ENCODE measurements around the gene GRM2. TPM values are rescaled to one million over a fixed set of nuclear protein-coding genes. Genes with fewer than 3 reads are reported as not detected.
"Not testable (repeated sequence)": the region's sequence is repeated elsewhere in the genome, so short reads cannot be mapped to it uniquely, and the experiment has no call there.

Gene GRM2
- polyA plus RNA-seq, 5 donors: 0.58 to 1.3 (median 0.89) TPM

- no peak for DNase-seq
Observed at GRCh38 chr3:51721062-51721745, 14.3 kb downstream of the GRM2 start.

DNA sequence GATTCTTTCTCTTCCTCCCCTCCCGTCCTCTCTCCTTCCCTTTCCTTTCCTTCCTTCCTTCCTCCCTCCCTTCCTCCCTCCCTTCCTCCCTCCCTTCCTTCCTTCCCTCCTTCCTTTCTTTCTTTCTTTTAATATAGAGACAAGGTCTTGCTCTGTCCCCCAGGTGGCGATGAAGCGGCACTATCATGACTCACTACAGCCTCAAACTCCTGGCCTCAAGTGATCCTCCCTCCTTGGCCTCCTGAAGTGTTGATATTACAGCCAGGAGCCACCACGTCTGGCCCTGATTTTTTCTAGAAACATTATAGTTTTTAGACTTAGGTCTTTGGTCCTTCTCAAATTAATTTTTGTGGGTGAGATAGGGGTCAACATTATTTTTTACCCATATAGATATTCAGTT is 15.5 kb downstream of the GRM2 start:
- DNase-seq: no peak

DNA sequence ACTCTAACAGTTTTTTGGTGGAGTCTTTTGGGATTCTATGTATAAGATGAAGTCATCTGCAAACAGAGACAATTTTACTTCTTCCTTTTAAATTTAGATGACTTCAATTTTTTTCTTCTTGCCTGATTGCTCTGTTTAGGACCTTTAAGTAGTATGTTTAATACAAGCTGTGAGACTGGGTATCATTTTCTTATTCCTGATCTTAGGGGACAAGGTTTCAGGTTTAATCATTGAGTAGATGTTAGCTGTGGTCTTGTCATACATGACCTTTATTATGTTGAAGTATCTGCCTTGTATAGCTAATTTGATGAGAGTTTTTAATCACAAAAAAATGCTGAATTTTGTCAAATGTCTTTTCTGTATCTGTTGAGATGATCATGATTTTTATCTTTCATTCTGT is 20.6 kb downstream of the GRM2 start:
- no peak for DNase-seq

DNA sequence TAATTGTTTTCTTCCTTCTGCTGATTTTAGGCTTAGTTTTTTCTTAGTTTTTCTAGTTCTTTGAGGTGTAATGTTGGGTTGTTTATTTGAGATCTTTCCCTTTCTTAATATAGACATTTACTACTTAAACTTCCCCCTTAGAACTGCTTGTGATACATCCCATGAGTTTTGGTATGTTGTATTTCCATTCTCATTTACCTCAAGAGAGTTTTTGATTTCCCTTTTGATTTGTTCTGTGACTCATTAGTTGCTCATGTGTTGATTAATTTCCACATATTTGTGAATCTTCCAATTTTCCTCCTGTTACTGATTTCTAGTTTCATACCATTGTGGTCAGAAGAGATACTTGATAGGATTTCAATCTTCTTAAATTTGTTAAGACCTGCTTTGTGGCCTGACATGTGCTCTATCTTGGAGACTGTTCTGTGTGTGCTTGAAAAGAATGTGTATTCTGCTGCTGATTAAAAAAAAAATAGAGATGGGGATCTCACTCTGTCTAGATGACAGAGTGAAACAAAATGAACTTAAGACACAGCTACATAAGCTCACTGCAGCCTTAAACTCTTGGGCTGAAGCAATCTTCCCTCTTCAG is 22.3 kb downstream of the GRM2 start:
- no peak for DNase-seq

DNA sequence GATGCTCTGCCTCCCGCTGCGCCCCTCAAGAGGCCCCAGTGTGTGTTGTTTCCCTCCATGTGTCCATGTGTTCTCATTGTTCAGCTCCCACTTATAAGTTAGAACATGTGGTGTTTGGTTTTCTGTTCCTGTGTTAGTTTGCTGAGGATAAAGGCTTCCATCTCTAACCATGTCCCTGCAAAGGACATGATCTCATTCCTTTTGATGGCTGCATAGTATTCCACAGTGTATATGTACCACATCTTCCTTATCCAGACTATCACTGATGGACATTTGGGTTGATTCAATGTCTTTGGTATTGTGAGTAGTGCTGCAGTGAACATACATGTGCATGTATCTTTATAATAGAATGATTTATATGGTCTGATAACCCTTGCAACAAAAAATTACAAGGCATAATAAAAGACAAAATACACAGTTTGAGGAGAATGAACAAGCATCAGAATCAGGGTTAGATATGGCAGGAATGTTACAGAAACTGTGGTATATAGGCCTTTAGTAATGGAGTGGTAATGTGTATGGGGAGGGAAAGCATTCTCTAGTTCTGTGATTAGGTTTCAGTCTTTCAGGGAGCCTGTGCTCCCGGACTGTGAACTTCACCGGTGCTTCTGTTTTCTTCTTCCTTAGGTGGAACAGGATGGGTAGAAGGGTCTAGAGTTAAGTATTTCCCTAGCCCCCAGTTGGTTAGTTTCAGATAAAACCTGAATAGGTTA is 27.1 kb downstream of the GRM2 start:
- no peak for DNase-seq

DNA sequence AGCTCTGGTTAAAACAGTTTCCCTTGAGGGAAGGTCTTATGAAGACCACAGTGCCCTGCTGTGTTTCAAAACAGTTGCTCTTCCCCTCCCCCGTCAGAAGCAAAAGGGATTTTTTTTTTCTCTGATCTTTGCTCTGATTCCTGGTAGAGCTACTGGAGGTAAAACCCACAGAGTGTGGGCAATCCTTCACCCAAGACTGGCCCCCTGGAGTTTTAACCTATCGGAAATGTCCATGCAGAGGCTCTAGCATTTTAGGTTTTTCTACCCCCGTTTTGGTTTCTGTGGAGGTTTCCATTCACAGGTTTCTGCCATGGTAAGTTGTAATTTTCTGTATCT is 27.7 kb downstream of the GRM2 start:
- DNase-seq: no peak

GRCh38 chr3:51735039-51735438 is 28.2 kb downstream of the GRM2 start:
- no peak for DNase-seq

DNA sequence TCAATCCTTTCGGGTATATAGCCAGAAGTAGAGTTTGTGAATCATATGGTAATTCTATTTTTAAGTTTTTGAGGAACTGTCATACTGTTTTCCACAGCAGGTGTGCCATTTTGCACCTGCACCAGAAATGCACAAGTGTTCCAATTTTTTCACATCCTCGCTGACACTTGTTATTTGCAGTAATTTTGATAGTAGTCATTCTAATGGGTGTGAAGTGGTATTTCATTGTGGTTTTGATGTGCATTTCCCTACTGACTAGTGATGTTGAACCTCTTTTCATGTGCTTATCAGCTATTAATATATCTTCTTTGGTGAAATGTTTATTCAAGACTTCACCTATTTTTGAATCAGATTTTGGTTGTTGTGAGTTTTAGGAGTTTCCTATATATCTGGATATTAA is 29.1 kb downstream of the GRM2 start:
- DNase-seq: no peak

DNA sequence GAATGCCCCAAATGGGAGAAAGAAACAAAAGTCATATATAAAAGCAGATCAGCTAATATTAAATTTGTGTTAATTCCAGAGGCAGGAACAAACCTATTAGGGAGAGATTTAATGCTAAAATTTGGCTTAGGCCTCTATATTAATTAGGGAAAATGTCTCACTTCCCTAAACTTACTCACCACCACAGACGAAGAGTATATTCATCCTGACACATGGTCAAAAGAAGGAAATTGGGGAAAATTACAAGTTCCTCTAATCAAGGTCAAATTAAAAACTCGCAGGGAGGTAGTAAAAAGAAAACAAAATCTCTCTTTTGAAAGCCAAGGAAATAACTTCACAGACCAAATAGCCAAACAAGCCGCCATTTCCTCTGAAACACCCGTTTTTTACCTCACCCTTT is 32.2 kb downstream of the GRM2 start:
- no peak for DNase-seq

GRCh38 chr3:51742320-51742719 is 35.5 kb downstream of the GRM2 start:
- DNase-seq: not testable (repeated sequence)

GRCh38 chr3:51742978-51743377 is 36.1 kb downstream of the GRM2 start:
- DNase-seq: not testable (repeated sequence)

GRCh38 chr3:51747840-51748239 is 41.0 kb downstream of the GRM2 start:
- no peak for DNase-seq

- no peak for DNase-seq
Observed at GRCh38 chr3:51748327-51748726, 41.5 kb downstream of the GRM2 start.

DNA sequence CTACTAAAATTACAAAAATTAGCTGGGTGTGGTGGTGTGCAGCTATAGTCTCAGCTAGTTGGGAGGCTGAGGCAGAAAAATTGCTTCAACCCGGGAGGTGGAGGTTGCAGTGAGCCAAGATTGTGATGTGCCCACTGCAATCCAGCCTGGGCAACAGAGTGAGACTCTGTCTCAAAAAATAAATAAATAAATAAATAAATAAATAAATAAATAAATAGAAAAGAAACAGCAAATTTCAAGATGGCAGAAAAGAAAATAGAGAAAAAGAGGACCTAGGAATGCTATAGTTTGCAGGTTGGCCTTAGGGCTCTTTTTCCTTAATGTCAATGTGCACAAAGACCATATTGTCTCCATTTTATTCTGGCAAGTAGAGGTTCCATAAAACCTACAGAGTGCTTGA is 44.0 kb downstream of the GRM2 start:
- DNase-seq: no peak

DNA sequence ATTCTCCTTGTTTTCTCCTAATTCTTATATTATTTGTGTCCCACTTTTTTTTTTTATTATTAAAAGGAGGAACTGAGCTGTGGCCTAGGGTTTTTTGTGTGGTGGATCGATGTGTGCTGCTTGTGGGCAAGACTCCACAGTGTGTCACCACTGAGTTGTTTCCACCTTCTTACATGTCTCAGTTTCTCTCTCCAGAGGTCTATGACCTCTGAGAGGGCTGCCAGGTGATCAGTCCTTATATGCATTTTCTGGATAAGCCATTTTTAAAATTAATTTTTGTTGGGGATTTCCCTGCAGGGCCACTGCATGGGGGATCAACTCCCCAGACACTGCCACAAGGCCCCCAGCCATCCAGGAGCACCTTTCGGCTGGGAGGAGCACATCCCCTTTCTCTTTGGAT is 44.4 kb downstream of the GRM2 start:
- DNase-seq: no peak

DNA sequence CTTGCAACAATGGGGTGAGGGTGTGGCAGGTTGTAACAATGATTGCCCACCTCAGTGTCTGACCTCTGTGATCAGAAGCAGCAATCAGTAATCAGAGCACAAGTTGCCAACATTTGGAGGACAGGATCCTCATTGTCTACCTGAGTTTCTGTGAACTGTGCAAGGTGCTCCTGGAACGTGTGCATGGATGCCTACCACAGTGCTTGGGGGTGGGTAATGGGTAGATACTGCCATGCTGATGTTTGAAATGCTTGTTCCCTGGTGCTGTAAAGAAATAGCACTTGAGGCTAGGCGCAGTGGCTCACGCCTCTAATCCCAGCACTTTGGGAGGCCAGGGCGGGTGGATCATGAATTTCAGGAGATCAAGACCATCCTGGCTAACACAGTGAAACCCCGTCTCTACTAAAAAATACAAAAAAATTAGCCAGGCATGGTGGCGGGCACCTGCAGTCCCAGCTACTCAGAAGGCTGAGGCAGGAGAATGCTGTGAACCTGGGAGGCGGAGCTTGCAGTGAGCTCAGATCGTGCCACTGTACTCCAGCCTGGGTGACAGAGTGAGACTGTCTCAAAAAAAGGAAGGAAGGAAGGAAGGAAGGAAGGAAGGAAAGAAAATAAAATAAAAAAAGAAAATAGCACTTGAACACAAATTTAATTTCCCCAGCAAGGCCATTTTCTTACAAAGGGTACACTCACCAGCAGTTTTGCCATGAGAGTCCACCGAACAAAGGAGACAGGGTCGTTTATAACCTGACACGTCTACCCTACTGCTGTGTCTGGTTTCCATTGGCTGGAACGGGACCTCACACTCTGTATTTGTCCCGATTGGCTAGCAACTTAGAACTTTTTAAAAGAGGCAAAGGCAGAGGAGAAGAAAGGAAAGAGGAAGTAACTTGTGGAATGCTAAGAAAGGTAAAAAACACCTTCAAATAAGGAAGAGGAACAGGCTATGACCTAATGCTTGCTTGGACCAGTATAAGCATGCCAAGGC is 47.2 kb downstream of the GRM2 start:
- not testable (repeated sequence) for DNase-seq

DNA sequence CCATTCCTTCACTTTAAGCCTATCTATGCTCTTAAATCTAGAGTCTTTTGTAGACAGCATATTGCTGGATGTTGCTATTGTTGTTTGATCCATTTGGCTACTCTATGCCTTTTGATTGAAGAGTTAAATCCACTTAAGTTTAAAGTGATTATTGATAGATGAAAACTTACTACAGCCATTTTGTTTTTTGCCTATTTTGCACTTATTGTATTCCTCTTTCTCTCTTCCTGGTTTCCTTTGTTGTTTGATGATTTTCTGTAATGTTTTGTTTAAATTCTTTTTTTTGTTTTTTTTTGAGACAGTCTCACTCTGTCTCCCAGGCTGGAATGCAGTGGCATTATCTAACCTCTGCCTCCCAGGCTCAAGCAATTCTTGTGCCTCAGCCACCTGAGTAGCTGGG is 52.3 kb downstream of the GRM2 start:
- DNase-seq: no peak

Other genes starting within 250 kb of the GRM2 start
- gene DCAF1, start 207.1 kb upstream of the GRM2 start, polyA plus RNA-seq (ENCODE audit: insufficient read depth in 1 of 5, insufficient read length in 5 of 5, low replicate concordance in 1 of 5): 10 to 100 TPM; 21.9 to 28.0 (median 26.4) TPM
- gene RAD54L2, start 168.3 kb upstream of the GRM2 start, polyA plus RNA-seq (ENCODE audit: insufficient read depth in 1 of 5, insufficient read length in 5 of 5, low replicate concordance in 1 of 5): 10 to 100 TPM; 14.6 to 19.4 (median 16.5) TPM
- gene TEX264, start 35.8 kb upstream of the GRM2 start, polyA plus RNA-seq (ENCODE audit: insufficient read depth in 1 of 5, insufficient read length in 5 of 5, low replicate concordance in 1 of 5): 10 to 100 TPM; 32.4 to 41.7 (median 36.9) TPM
- not detected for gene IQCF6, start 72.2 kb downstream of the GRM2 start, polyA plus RNA-seq (ENCODE audit: insufficient read depth in 1 of 5, insufficient read length in 5 of 5, low replicate concordance in 1 of 5)
- not detected for gene IQCF2, start 154.5 kb downstream of the GRM2 start, polyA plus RNA-seq (ENCODE audit: insufficient read depth in 1 of 5, insufficient read length in 5 of 5, low replicate concordance in 1 of 5)
- gene IQCF5, start 168.5 kb downstream of the GRM2 start, polyA plus RNA-seq (ENCODE audit: insufficient read depth in 1 of 5, insufficient read length in 5 of 5, low replicate concordance in 1 of 5): not detected
- gene IQCF1, start 196.3 kb downstream of the GRM2 start, polyA plus RNA-seq (ENCODE audit: insufficient read depth in 1 of 5, insufficient read length in 5 of 5, low replicate concordance in 1 of 5): under 1 TPM in 1 of 5 donors, not detected in 4; 0.15 TPM
- 10 to 100 TPM; 13.4 to 26.3 (median 18.9) TPM for gene RRP9, start 234.8 kb downstream of the GRM2 start, polyA plus RNA-seq (ENCODE audit: insufficient read depth in 1 of 5, insufficient read length in 5 of 5, low replicate concordance in 1 of 5)
- gene PARP3, start 235.3 kb downstream of the GRM2 start, polyA plus RNA-seq (ENCODE audit: insufficient read depth in 1 of 5, insufficient read length in 5 of 5, low replicate concordance in 1 of 5): 10 to 100 TPM; 16.3 to 24.2 (median 20.1) TPM
- under 1 TPM; 0.18 to 0.38 (median 0.28) TPM for gene GPR62, start 248.3 kb downstream of the GRM2 start, polyA plus RNA-seq (ENCODE audit: insufficient read depth in 1 of 5, insufficient read length in 5 of 5, low replicate concordance in 1 of 5)

Data from right lung (tissue), 5 donors.